Naive B cell (primary cell): Measurements from ENCODE around the gene RBFOX1. TPM values are rescaled to one million over a fixed set of nuclear protein-coding genes. Genes with fewer than 3 reads are reported as not detected.

Experiments used
- ATAC-seq, 2 donors: fragments of 150-1000 bp; cut with Tn5 transposase; 2 replicates each; pipeline ENCODE4 v1.10.0; 2021; ENCODE audit warnings: low read depth in 2 of 2, mild to moderate bottlenecking in 2 of 2, moderate library complexity in 2 of 2
- DNase-seq: peaks from one replicate; pipeline ENCODE4 v3.0.0; 2022
- H3K27ac Mint-ChIP-seq, 6 donors: one replicate each; pipeline ENCODE4 v1.8.0; 2020 to 2022; ENCODE audit warnings: mild to moderate bottlenecking in 6 of 6, mixed read lengths in 6 of 6, moderate library complexity in 5 of 6, inconsistent platforms in 2 of 6
- H3K27me3 Mint-ChIP-seq, 3 donors: one replicate each; pipeline ENCODE4 v1.8.0; 2021 to 2022; ENCODE audit warnings: mixed read lengths in 3 of 3, mild to moderate bottlenecking in 1 of 3
- H3K36me3 Mint-ChIP-seq, 2 donors: one replicate each; pipeline ENCODE4 v1.8.0; 2020 to 2022; ENCODE audit warnings: mixed read lengths in 2 of 2, inconsistent platforms in 1 of 2, mild to moderate bottlenecking in 1 of 2
- H3K4me1 Mint-ChIP-seq, 3 donors: one replicate each; pipeline ENCODE4 v1.8.0; 2020 to 2022; ENCODE audit warnings: mixed read lengths in 3 of 3, inconsistent platforms in 1 of 3, mild to moderate bottlenecking in 1 of 3, moderate library complexity in 1 of 3
- H3K4me3 Mint-ChIP-seq, 8 donors: one replicate each; pipeline ENCODE4 v1.8.0; 2020 to 2022; ENCODE audit warnings: mild to moderate bottlenecking in 8 of 8, mixed read lengths in 8 of 8, moderate library complexity in 8 of 8, inconsistent platforms in 2 of 8
- H3K9me3 Mint-ChIP-seq, 7 donors: one replicate each; pipeline ENCODE4 v1.8.0; 2020 to 2022; ENCODE audit warnings: mixed read lengths in 7 of 7, mild to moderate bottlenecking in 5 of 7, inconsistent platforms in 2 of 7, moderate library complexity in 1 of 7
- polyA plus RNA-seq, 6 donors: library from polyadenylated mRNA; unstranded; fragments of 300-500 nt; fragmentation: Illumina TruSeq; gene quantifications; one replicate each; pipeline ENCODE4 v1.2.3, GENCODE V29; 2021; ENCODE audit warnings: low read depth in 6 of 6

RBFOX1 gene
- polyA plus RNA-seq, 6 donors from 2014 or later, result not detected

DNA sequence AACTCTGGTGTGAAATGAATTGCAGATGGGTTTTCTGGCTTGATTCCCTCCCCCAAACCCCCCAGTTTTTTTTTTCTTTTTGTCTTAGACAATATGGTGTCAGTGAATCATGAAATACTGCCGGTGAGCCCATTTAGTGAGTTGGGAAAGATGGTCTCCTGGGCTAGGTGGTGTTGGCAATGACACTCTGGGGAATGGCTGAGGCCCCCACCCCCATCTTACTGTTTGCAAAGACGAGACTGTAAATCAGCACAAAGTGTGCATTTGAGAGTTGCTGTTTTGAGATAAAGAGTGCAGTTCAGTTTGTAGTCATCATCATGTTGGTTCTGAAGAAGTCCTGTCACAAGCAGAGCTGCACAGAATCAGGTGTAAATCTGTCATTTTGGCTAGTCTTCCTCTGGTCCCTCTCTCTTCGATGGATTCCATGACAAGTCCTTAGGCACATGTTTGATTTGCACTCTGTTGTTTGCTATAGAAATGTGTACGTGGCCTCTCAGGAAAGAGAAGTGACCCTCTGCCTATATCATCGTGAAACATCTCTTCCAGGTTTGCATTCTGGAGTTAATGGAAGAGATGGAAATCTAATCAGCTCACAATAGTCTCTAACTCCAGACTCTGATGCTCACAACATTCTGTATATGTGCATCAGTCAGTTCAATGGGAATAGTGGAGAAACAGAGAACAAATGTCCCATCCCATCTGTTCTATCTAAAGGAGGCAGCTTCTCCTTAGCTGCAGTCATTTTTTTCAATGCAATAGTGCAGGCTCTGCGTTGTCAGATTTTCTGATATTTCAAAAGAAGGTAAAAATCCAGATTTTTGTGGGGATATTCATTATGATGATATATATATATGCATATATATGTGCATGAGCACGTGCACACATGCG lies 34.6 kb downstream of the RBFOX1 start:
- ATAC-seq, result no peak
- peaks cover 0 to 14% (median 0%) of the 10 kb centered on the region in 3 donors for H3K27me3 Mint-ChIP-seq

DNA sequence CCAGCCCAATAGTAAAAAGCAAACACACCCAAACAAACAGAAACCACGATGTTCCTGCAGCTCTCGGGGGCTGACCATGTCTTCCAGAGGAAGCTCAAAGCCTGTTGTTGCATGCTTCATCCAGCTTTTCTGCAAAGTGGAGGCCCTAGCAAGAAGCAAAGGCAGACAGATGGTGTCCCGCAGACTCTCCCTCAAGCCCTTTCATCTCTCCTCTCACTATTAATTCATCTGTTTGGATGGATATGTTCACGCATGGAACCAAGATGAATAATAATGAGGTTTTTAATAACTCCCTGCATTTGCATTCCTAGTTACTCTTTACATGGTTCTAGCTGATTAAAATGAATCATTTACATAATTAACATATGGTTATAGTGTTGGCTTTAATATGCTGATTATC lies 36.6 kb downstream of the RBFOX1 start:
- no peaks in the 10 kb centered on the region for H3K36me3 Mint-ChIP-seq
- peaks cover 0 to 23% (median 5%) of the 10 kb centered on the region in 7 donors for H3K9me3 Mint-ChIP-seq
- no peak for DNase-seq
- H3K4me3 Mint-ChIP-seq, result no peak overlapping the region
- H3K4me1 Mint-ChIP-seq, result no peaks in the 10 kb centered on the region
- H3K27ac Mint-ChIP-seq, result no peak overlapping the region
- peaks cover 0 to 14% (median 0%) of the 10 kb centered on the region in 3 donors for H3K27me3 Mint-ChIP-seq
- ATAC-seq, result no peak

More for the DNA sequence above, 34.6 kb downstream of the RBFOX1 start:
- H3K4me3 Mint-ChIP-seq, result no peak overlapping the region
- H3K9me3 Mint-ChIP-seq, result peaks cover 0 to 23% (median 4%) of the 10 kb centered on the region in 7 donors
- H3K36me3 Mint-ChIP-seq, result no peaks in the 10 kb centered on the region
- no peak for DNase-seq
- no peaks in the 10 kb centered on the region for H3K4me1 Mint-ChIP-seq
- H3K27ac Mint-ChIP-seq, result no peak overlapping the region

DNA sequence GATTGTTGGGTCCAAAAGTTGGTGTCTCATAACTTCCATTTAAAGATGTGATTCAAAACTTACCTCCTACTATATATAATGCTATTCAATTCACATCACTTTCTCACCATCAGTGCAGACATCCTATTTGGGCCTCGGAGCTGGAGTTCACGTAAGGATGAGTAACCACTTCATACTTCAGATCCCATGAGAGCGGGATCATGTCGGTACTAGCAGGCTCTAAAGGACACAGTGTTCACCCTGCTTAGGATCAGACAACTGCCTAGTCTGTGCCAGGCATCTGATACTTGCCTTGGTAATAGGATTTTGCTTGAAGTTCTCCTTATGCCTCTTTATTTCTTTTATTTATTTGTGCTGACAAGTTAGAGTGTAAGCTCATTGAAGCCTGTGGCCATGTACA lies 39.5 kb downstream of the RBFOX1 start:
- Mint-ChIP-seq H3K27me3 (peaks cover 0 to 7% (median 0%) of the 10 kb centered on the region in 3 donors), H3K36me3 (no peaks in the 10 kb centered on the region), H3K9me3 (peaks cover 0 to 9% (median 2%) of the 10 kb centered on the region in 7 donors), H3K4me1 (no peaks in the 10 kb centered on the region), H3K4me3 (no peak overlapping the region), H3K27ac (no peak overlapping the region)
- ATAC-seq (no peak), DNase-seq (no peak)

DNA sequence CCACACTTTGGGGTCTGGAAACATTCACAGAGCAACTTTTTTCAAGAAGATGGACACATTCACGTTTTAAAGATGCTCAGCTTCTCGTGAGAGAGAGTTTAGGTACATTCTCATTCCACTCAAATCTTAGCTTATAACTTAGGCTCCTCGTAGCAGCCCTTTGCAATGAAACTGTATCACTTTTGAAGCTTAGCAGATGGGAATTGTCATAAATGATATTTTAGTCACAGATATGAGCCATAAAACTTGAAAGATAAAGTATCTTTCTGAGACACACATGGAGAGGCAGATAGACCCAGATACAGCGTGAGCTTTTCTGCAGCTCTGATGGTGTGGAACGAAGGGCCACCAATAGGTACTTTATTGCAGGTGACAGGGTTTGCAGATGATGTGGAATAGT lies 41.1 kb downstream of the RBFOX1 start:
- H3K4me1 Mint-ChIP-seq, result no peaks in the 10 kb centered on the region
- H3K27me3 Mint-ChIP-seq, result peaks cover 0 to 6% (median 0%) of the 10 kb centered on the region in 3 donors
- ATAC-seq (no peak), DNase-seq (no peak)
- no peaks in the 10 kb centered on the region for H3K36me3 Mint-ChIP-seq
- H3K27ac Mint-ChIP-seq, result no peak overlapping the region
- H3K4me3 Mint-ChIP-seq, result no peak overlapping the region
- peaks cover 0 to 9% (median 5%) of the 10 kb centered on the region in 7 donors for H3K9me3 Mint-ChIP-seq

DNA sequence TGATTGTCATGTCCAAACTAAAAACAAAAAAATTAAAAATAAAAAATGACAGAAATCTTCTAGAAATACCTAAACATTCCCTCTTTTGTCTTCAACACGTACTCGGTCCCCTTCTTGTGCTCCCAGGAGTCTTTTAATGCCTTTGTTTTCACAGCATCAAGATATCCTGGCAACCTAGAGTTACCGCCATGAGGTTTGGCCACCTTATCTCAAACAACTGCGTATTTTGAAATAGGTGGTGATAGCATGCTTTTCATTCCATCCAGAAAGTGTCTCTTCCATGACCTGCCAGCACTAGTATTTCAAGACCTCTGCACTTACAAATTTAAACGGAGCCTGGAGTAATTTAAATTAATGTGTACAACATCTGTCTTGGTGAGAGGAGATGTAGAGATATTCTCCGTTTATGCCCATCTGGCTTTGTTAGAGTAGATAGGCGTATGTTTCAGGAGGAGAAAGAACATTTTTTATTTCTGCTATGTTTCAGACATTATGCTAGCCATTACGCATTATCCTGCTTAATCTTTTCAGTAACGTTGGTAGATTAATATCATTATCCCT lies 42.0 kb downstream of the RBFOX1 start:
- H3K27me3 Mint-ChIP-seq, result peaks cover 0 to 4% (median 0%) of the 10 kb centered on the region in 3 donors
- DNase-seq (no peak), ATAC-seq (no peak)
- H3K36me3 Mint-ChIP-seq, result no peaks in the 10 kb centered on the region
- no peaks in the 10 kb centered on the region for H3K4me1 Mint-ChIP-seq
- peaks cover 0 to 9% (median 5%) of the 10 kb centered on the region in 7 donors for H3K9me3 Mint-ChIP-seq
- no peak overlapping the region for H3K27ac Mint-ChIP-seq
- H3K4me3 Mint-ChIP-seq, result no peak overlapping the region

DNA sequence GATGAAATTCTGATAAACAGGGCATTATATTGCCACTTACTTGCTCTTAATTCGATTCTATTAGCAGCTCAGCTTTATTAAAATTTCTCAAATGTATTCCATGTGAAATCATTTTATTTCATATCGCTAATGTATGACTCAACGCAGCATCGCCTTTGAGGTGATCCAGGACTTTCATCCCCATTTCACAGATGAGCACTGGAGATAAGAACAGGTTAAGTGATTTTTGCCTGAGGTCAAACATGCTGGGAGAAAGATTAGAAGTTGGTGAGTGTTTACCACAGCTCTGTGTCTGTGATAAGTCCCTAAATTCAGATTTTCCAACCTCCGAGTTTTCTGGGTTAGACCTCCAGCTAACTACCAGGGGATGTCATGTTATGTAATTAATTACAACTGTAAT lies 43.6 kb downstream of the RBFOX1 start:
- H3K27me3 Mint-ChIP-seq, result no peaks in the 10 kb centered on the region

DNA sequence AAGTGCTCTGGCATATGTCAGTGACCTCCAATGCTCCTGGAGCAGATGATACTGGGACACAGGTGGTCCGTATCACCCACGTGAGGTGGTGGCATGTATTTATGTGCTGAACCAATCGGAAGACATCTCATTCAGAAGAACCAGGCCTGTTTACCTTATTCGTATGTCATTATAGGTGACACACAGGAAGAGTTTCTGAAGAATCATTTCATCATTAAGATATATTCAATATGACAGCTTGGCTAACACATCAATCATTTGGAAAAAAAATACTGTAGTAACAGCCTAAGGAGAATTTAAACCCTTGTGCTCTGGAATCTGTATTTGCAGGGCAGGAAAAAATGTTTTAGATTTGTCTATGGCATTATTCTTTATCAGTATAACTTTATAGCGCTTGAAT lies 44.6 kb downstream of the RBFOX1 start:
- H3K36me3 Mint-ChIP-seq, result no peaks in the 10 kb centered on the region
- H3K9me3 Mint-ChIP-seq, result peaks cover 0 to 9% (median 5%) of the 10 kb centered on the region in 7 donors
- H3K4me1 Mint-ChIP-seq, result no peaks in the 10 kb centered on the region
- DNase-seq (no peak), ATAC-seq (no peak)
- H3K27me3 Mint-ChIP-seq, result no peaks in the 10 kb centered on the region
- no peak overlapping the region for H3K4me3 Mint-ChIP-seq
- peak overlapping the region in 1 of 6 donors; percentile 28 for H3K27ac Mint-ChIP-seq

More for the DNA sequence above, 43.6 kb downstream of the RBFOX1 start:
- H3K27ac Mint-ChIP-seq, result no peak overlapping the region
- no peak for ATAC-seq
- H3K4me3 Mint-ChIP-seq, result no peak overlapping the region
- peaks cover 0 to 9% (median 5%) of the 10 kb centered on the region in 7 donors for H3K9me3 Mint-ChIP-seq
- no peaks in the 10 kb centered on the region for H3K4me1 Mint-ChIP-seq
- no peak for DNase-seq
- H3K36me3 Mint-ChIP-seq, result no peaks in the 10 kb centered on the region

DNA sequence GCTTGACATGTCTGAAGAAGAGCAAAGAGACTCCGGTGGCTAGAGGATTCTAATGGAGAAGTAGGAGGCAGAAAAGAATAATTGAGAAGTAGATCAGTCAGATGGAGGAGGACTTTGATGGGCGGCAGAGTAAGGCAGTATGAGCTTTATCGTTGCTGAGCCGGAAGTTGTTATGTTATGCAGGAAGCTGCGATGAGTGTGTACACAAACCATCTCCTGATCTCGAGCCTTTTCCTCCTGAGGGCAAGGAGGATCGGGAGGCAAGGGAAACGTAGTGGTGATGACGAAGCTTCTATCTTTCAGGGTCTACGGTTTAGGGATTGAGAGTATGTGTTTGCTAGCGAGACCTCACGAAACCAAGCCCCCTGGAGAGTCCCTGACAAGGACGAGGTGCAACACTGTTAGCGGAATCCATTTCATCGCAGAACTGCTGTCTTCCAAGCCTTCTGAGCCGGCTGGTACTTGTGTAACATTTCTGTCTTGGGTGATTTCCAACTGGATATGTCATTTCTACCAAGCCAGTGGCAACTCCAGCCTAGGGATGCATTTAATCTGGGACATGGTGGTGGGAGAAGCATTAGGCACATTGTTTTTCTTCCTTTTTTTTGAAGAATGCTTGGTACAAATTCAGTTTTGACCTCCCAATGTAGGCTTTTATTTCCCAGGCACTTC lies 45.5 kb downstream of the RBFOX1 start:
- no peak for DNase-seq
- no peak overlapping the region for H3K27ac Mint-ChIP-seq
- H3K4me1 Mint-ChIP-seq, result no peaks in the 10 kb centered on the region
- no peaks in the 10 kb centered on the region for H3K27me3 Mint-ChIP-seq
- peaks cover 0 to 8% (median 5%) of the 10 kb centered on the region in 7 donors for H3K9me3 Mint-ChIP-seq
- H3K36me3 Mint-ChIP-seq, result no peaks in the 10 kb centered on the region
- H3K4me3 Mint-ChIP-seq, result no peak overlapping the region
- ATAC-seq, result no peak

DNA sequence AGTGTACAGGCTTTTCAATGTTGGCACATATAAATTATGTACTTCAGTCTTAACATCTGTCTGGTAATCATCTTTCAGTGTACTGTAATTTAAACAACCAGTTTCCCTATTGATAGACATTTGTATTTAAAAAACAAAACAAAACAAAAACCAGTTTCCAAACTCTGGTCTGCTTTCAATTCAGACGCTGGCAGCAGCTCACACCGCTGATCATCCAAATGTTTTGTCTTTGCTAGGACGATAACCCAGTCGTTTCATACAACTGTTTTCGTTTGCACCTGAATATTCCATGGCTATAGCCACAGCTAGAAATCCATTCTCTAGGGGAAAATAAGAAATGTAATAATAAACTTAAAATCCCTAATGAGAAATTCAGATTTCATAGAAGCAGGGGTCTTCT lies 47.8 kb downstream of the RBFOX1 start:
- no peaks in the 10 kb centered on the region for H3K27me3 Mint-ChIP-seq
- no peak overlapping the region for H3K27ac Mint-ChIP-seq
- H3K36me3 Mint-ChIP-seq, result no peaks in the 10 kb centered on the region
- H3K4me1 Mint-ChIP-seq, result no peaks in the 10 kb centered on the region
- ATAC-seq (no peak), DNase-seq (no peak)
- no peak overlapping the region for H3K4me3 Mint-ChIP-seq
- H3K9me3 Mint-ChIP-seq, result peaks cover 0 to 18% (median 8%) of the 10 kb centered on the region in 7 donors

DNA sequence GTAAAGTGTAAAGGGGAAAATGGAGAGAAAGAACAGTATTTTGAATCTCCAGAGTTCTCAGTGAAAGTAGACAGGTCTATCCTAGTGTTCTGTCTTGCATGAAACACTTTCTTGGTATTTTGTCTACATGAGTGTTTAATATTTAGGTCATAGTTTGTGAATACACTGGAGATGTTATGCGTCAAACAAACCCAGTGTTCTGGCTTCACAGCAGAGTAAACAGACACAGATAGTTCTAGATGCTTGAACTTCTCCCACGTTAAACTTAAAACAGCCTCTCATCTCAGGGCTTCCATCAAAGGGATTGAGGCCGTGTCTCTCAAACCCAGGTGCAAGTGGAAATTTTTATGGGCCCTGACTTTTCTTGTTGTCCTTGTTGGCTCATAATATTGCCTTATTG lies 48.3 kb downstream of the RBFOX1 start:
- peaks cover 0 to 18% (median 8%) of the 10 kb centered on the region in 7 donors for H3K9me3 Mint-ChIP-seq
- H3K27ac Mint-ChIP-seq, result no peak overlapping the region
- ATAC-seq, result no peak
- DNase-seq, result no peak
- H3K36me3 Mint-ChIP-seq, result no peaks in the 10 kb centered on the region
- no peaks in the 10 kb centered on the region for H3K4me1 Mint-ChIP-seq
- H3K27me3 Mint-ChIP-seq, result no peaks in the 10 kb centered on the region
- no peak overlapping the region for H3K4me3 Mint-ChIP-seq

DNA sequence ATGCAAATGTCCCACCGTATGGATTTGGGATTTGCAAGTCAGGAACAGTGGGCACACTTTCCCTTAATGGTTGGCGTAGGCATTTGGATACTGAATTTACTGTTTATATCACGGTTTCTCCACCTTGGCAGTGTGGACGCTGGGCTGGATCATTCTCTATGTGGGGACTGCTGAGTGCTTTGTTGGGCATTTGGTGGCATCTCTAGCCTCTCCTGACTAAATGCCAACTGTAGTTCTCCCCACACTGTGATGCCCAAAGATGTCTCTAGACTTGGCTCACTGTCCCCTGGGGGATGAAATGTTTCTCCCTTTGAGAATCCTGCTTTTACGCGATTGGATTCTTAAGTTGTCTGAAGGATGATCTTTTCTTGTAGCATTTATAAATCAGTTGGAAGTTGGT lies 49.0 kb downstream of the RBFOX1 start:
- no peak for ATAC-seq
- no peaks in the 10 kb centered on the region for H3K36me3 Mint-ChIP-seq

DNA sequence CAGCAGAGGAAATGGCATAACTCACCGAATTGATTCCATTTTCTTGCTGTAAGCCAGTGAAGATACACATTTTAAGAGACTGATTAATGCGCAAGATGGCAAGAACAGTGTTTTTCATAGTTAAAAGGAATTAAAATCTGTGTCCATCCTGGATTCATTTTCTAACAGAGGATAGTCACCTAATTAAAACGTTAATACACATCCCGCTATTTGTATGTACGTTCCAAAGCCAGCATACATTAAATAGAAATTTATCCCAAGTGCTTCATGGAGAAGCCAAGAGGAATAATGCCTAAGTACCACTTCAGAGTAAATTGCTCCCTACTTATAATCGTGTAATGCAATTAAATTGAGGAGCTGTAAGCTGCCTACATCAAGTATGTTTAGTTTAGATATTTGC lies 49.9 kb downstream of the RBFOX1 start:
- Mint-ChIP-seq H3K27me3 (no peaks in the 10 kb centered on the region), H3K4me3 (no peak overlapping the region), H3K9me3 (peaks cover 0 to 18% (median 8%) of the 10 kb centered on the region in 7 donors), H3K4me1 (no peaks in the 10 kb centered on the region), H3K36me3 (no peaks in the 10 kb centered on the region), H3K27ac (no peak overlapping the region)
- ATAC-seq, result no peak
- DNase-seq, result no peak

More for the DNA sequence above, 49.0 kb downstream of the RBFOX1 start:
- DNase-seq, result no peak
- no peak overlapping the region for H3K4me3 Mint-ChIP-seq
- H3K4me1 Mint-ChIP-seq, result no peaks in the 10 kb centered on the region
- H3K27me3 Mint-ChIP-seq, result no peaks in the 10 kb centered on the region
- no peak overlapping the region for H3K27ac Mint-ChIP-seq
- H3K9me3 Mint-ChIP-seq, result peaks cover 0 to 18% (median 8%) of the 10 kb centered on the region in 7 donors

DNA sequence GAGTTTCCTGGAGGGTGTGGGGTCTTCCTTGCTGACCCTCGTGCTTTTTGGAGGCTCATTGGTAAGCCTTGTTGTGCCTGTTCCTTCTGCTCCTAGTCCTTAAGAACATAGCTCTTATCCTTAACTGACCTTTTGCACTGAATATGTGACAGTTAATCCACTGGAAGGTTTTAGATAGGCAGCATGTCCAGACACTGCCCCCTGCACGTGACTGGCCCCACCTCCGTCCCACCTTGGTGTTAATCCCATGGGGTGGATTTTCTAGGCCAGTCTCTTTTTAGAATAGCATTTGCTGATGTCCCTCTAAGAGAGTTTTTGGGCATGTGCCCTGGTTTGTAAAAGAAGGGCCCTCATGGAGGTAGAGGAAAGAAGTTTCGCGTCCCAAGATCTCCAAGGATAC lies 58.3 kb downstream of the RBFOX1 start:
- no peaks in the 10 kb centered on the region for H3K4me1 Mint-ChIP-seq

More for the DNA sequence above, 58.3 kb downstream of the RBFOX1 start:
- H3K4me3 Mint-ChIP-seq, result no peak overlapping the region
- H3K27me3 Mint-ChIP-seq, result no peaks in the 10 kb centered on the region
- no peak for ATAC-seq
- H3K27ac Mint-ChIP-seq, result no peak overlapping the region
- H3K36me3 Mint-ChIP-seq, result no peaks in the 10 kb centered on the region
- peaks cover 0 to 19% (median 9%) of the 10 kb centered on the region in 7 donors for H3K9me3 Mint-ChIP-seq
- DNase-seq, result no peak
